D721Med (cell line): ENCODE data around the gene FTO.
"Not testable (repeated sequence)": the region's sequence is repeated elsewhere in the genome, so short reads cannot be mapped to it uniquely, and the experiment has no call there.

Source experiments
- DNase-seq: peaks from one replicate; pipeline ENCODE4 v3.0.0; 2011; ENCODE audit warnings: low spot score; ENCODE audit not compliant: insufficient read length
- FAIRE-seq: peaks from 2 replicates; lab custom pipeline; 2011; peaks lifted over from hg19 to GRCh38; lab: Jason Lieb, UNC
- TF ChIP-seq, protein P1 (sequence below): IDR thresholded peaks from 2 replicates; pipeline ENCODE4 v1.5.1; 2012; ENCODE audit warnings: mild to moderate bottlenecking, control low read depth; ENCODE audit not compliant: insufficient read depth; ENCODE audit errors: missing control alignments

FTO gene

DNA sequence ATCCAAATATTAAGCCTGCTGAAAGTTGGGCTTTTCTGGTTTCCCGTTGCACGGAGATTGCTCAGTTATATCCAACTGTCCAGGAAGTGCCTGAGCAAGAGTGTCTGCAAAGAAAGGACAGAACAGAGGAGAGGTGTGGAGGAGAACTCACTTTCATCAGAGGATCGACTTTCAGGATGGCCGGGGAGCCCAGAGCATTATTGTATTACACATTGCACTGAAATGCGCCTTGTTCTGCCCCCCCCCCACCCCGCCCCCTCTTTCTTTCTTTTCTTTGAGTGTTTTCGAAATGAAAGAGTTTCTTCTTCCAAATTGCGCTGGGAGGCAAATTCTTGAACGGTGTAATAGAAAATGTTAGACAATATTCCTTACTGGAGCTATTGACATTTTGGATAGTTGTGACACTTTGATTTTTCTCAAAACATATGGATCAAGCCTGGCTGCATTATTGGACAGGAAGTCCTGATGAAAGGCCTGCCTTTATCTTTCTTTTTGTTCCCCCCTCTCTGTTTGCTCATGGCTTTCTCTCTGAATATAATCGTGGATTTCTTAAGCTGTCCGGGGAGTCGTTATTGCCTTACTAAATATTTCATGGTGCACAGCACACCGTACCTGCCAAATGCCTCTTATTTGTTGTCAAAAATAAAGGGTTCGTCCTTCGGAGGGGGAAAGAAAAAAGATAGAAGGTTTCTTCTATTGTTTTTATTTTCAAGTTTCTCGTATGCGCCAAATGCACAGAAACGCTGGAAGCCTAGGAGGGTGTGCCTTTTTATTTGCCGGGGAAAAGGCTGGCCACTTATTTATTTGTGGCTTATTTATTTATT is 471.8 kb downstream of the FTO start:
- no peak for FAIRE-seq
- TF ChIP-seq, protein P1, sequence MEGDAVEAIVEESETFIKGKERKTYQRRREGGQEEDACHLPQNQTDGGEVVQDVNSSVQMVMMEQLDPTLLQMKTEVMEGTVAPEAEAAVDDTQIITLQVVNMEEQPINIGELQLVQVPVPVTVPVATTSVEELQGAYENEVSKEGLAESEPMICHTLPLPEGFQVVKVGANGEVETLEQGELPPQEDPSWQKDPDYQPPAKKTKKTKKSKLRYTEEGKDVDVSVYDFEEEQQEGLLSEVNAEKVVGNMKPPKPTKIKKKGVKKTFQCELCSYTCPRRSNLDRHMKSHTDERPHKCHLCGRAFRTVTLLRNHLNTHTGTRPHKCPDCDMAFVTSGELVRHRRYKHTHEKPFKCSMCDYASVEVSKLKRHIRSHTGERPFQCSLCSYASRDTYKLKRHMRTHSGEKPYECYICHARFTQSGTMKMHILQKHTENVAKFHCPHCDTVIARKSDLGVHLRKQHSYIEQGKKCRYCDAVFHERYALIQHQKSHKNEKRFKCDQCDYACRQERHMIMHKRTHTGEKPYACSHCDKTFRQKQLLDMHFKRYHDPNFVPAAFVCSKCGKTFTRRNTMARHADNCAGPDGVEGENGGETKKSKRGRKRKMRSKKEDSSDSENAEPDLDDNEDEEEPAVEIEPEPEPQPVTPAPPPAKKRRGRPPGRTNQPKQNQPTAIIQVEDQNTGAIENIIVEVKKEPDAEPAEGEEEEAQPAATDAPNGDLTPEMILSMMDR = no peak
- DNase-seq = no peak

DNA sequence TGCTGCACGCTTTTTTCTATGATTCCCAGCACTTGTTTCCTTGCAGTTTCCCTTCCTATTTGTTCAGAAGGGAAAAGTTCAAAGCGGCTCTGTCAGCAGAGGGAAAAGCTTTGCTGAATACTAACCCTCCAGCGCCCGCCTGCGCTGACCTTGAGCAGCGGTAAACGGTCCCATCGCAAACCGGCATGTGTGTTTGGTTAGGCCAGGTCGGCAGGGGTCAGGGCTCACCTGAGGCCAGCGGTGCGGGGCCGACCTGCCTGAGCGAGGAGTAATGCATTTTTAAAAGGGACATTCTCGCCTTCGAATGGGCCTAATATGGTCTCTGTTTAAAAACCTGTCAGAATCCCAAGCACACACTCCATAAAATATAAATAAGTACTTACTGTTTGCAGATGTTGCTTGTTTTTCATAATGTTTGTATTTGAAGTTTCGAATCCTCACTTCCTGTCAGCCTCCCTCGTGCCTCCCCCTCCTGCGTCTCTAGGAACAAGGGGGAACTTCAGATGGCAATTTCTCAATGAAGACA is 472.5 kb downstream of the FTO start:
- DNase-seq (no peak), FAIRE-seq (no peak)
- TF ChIP-seq, protein P1 = no peak

DNA sequence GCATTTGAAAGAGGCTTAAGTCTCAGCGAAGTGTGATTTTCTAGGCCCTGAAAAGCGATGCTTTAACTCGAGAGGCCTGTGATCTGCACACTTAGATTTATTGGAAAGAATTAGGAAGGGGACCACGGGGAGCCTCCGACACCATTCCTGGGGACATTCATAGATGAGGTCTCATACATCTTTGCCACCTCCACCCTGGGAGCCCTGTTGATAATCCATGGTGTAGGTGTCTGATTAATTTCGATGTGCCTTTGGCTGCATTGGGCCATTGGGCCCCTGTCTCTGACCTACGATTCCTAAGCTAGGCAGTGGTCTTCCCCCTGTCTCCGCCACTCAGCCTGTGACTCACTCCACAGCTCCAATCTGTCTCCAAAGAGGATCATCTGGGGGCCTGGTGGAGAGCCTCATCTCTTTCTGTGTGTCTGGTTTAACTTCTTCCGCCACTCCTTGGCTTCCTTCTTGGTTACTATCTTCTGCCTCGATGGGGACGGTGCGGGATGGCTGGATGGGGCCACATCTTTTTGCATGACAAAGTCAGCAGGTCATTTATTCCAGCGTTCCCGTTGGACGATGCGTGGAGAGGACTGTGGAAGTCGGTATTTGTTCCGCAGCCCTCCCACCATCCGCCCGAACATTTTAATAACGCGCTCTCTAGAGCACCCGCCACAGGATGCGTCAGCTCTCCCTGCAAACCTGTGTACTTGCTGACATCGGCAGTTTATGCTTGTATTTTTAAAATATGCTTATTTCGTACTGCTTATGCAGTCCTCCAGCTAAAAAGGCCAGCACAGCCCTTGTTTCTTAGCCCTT is 473.3 kb downstream of the FTO start:
- TF ChIP-seq, protein P1 = no peak
- DNase-seq (no peak), FAIRE-seq (no peak)

DNA sequence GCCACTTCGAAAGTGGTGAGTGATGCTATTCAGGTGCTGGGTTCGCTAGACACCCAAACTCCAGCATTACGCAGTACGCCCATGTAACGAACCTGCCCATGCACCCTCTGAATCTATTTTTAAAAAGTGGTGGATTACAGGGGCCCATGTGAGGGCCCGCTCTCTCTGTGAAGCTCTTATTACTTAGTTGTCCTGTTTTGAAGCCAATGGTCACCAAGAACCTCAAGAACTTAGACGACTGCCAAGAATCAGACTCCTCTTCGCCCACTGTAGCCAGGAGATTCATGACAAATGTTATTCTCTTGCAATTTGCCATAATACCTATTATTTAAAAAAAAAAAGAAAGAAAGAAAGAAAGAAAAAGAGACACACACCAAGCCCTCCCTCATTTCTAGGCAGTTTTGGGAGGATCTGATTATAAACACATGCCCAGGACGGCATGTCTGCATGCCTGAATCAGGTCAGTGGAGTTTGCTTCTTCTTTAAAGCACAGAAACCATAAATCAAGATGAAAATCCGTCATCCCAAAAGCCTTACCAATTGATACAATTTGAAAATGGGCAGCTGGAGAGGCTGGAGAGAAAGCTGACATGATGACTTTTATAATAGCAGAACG is 474.0 kb downstream of the FTO start:
- DNase-seq (no peak), FAIRE-seq (no peak)
- TF ChIP-seq, protein P1 = no peak

DNA sequence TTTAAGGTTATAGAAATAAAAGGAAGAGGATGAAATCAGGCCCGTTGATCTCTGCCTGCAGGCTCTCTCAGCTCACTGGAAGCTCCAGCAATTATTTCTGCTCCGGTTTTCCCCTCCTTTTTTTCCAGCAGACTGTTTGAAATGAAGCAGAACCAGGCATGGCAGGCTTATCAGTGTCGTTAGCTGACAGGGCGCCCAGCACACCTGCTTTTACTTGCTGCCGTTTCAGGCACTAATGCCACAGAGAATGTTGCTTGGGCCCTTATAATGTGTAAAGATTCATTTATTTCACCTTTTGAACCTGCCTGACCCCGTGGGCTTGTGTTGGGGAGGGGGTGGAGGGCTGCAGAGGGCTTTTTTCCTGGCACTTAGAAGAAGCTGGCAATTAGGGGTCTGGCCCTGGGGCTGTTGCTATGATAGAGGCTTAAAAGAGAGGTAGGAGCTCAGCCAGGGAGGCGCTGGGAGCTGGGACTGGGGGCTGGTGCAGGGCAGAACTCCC is 474.6 kb downstream of the FTO start:
- TF ChIP-seq, protein P1 = no peak
- FAIRE-seq = no peak
- DNase-seq = no peak

DNA sequence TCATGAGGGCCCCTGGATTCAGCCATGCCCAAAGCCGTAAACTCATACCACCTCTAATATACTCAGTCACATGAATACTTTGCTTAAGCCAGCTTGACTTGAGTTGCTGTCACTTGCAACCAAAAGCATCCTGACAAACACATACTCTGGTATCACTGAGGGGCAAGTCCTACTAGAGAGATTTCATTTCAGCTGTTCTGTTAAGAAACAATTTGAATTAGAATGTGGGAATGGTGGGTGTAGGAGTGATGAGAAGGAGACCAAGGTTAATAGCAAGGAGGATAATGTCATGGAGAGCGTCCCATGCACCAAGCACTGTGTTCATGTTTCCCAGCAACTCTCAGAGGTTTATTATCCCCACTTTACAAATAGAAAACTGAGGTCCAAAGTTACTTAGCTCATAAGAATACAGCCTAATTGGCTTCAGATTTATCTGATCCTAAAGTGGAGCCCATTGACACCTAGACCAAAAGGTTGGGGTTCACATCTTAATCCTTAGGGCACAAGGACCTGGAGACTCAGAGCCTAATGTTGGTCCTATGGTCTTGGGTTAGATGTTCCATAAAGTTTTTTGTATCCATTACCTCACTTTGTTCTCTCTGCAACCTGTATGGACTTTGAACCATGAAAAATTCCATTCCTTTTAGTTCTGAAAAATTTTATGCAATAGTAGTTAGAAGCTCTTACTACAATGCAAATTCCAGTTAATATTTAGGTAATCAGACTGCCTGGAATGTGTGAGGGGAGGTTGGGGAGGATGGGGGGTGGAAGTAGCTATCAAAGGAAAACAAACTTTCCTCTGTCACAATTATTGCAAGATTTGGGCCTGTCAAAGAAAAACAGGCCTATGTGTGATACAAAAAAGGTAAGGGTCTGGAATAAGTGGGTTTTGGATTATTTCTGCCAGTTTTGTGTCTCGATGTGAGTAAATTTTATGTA is 476.7 kb downstream of the FTO start:
- DNase-seq (no peak), FAIRE-seq (no peak)
- TF ChIP-seq, protein P1 = no peak

DNA sequence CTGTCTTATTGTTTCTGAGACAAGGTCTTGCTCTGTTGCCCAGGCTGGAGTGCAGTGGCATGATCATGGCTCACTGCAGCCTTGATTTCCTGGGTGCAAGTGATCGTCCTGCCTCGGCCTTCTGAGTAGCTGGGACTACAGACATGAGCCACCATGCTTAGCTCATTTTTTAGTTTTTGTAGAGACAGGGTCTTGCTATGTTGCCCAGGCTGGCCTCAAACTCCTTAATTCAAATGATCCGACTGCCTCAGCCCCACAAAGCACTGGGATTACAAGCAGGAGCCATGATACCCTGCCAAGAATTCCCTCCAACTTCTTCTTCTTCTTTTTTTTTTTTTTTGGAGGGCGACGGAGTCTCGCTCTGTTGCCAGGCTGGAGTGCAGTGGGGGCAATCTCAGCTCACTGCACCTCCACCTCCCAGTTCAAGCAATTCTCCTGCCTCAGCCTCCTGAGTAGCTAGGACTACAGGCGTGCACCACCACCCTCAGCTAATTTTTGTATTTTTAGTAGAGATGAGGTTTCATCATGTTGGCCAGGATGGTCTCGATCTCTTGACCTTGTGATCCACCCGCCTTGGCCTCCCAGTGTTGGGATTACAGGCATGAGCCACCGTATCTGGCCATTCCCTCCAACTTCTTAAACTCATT is 477.9 kb downstream of the FTO start:
- FAIRE-seq, DNase-seq: not testable (repeated sequence)
